GM12878 (cell line): Measurements from ENCODE around the gene BRI3BP. TPM values are rescaled to one million over a fixed set of nuclear protein-coding genes. Genes with fewer than 3 reads are reported as not detected.

Experiments used
- ATAC-seq: fragments of 200-7000 bp; cut with Tn5 transposase; 3 replicates; pipeline ENCODE4 v1.9.1; 2020; ENCODE audit warnings: mild to moderate bottlenecking, moderate library complexity
- BruUV-seq: library from RNA; stranded (reverse); fragments of 400-500 nt; replicated peaks from 2 replicates; lab custom pipeline; 2021; lab: Mats Ljungman, UMichigan
- CTCF ChIA-PET: fragments of 300-600 bp; sonication (Branson Sonifier 250); formaldehyde crosslinking; extraction: SDS; loops from one replicate; lab custom pipeline; 2021; ENCODE audit warnings: inconsistent platforms; lab: Yijun Ruan, JAX
- POLR2A ChIA-PET: fragments of 350-600 bp; formaldehyde crosslinking; extraction: SDS; loops from one replicate; lab custom pipeline; 2021; ENCODE audit warnings: inconsistent platforms; lab: Charles Lee
- RAD21 ChIA-PET: fragments of 300-600 bp; sonication (Branson Sonifier 250); formaldehyde crosslinking; loops from one replicate; lab custom pipeline; 2023; ENCODE audit warnings: antibody characterized with exemption; ENCODE audit not compliant: unreplicated experiment; lab: Charles Lee
- SMC1A ChIA-PET: fragments of 300-600 bp; sonication (Branson Sonifier 250); formaldehyde crosslinking; loops from one replicate; lab custom pipeline; 2023; ENCODE audit not compliant: unreplicated experiment, uncharacterized antibody; lab: Charles Lee
- DNase-seq: peaks from one replicate; pipeline ENCODE4 v3.0.0-alpha.2; 2011; ENCODE audit warnings: low read depth, low spot score
- FAIRE-seq: peaks from 3 replicates; lab custom pipeline; 2011; peaks lifted over from hg19 to GRCh38; lab: Jason Lieb, UNC
- H2AFZ ChIP-seq: 2 replicates; pipeline ENCODE4 v1.6.0; 2011; ENCODE audit warnings: low read depth, low read length, control low read depth; ENCODE audit not compliant: control insufficient read depth
- H3K27ac ChIP-seq: 2 replicates; pipeline ENCODE4 v1.5.1; 2011; ENCODE audit warnings: control low read depth; ENCODE audit not compliant: control insufficient read depth, insufficient read depth
- H3K27me3 ChIP-seq, 2 experiments: replicated peaks in 1 of 2; 2 replicates each; pipeline versions ENCODE4 v1.6.0 to v1.6.1; 2011; ENCODE audit warnings: low read length in 1 of 2; ENCODE audit not compliant: control insufficient read depth in 2 of 2, insufficient read depth in 2 of 2
- H3K36me3 ChIP-seq, 2 experiments: 2 replicates each; pipeline ENCODE4 v1.5.1; 2011; ENCODE audit warnings: low read length in 1 of 2; ENCODE audit not compliant: control insufficient read depth in 2 of 2, insufficient read depth in 2 of 2
- H3K4me1 ChIP-seq: 2 replicates; pipeline ENCODE4 v1.6.1; 2011; ENCODE audit warnings: mild to moderate bottlenecking, low read length, moderate library complexity, mixed read lengths; ENCODE audit not compliant: control insufficient read depth, insufficient read depth
- H3K4me2 ChIP-seq: 2 replicates; pipeline ENCODE4 v1.6.0; 2011; ENCODE audit warnings: control low read depth; ENCODE audit not compliant: control insufficient read depth, insufficient read depth
- H3K4me3 ChIP-seq: fragments of 200-600 bp; sonication (generic); 2 replicates; pipeline ENCODE4 v1.5.1; 2016
- H3K79me2 ChIP-seq: 2 replicates; pipeline ENCODE4 v1.6.0; 2011; ENCODE audit warnings: low read length; ENCODE audit not compliant: control insufficient read depth, insufficient read depth
- H3K9ac ChIP-seq: 2 replicates; pipeline ENCODE4 v1.8.0; 2011; ENCODE audit warnings: low read length, control low read depth, mixed read lengths; ENCODE audit not compliant: control insufficient read depth, insufficient read depth
- H3K9me3 ChIP-seq: replicated peaks from 3 replicates; pipeline ENCODE4 v1.5.1; 2011; ENCODE audit warnings: mild to moderate bottlenecking, low read length; ENCODE audit not compliant: control insufficient read depth, insufficient read depth
- H4K20me1 ChIP-seq: 2 replicates; pipeline ENCODE4 v1.6.0; 2011; ENCODE audit not compliant: control insufficient read depth, insufficient read depth
- ASH2L ChIP-seq: fragments of 300-600, 200-600 bp; sonication (generic); IDR thresholded peaks from 2 replicates; pipeline ENCODE4 v1.6.1; 2017; ENCODE audit warnings: low read depth, mild to moderate bottlenecking, borderline replicate concordance
- MYB ChIP-seq: fragments of 150-350 bp; IDR thresholded peaks from 2 replicates; pipeline ENCODE4 v1.6.1; 2014; ENCODE audit warnings: mild to moderate bottlenecking, low read depth, low read length, borderline replicate concordance
- POLR2AphosphoS2 ChIP-seq: IDR thresholded peaks from 2 replicates; pipeline ENCODE4 v1.6.1; 2011; ENCODE audit warnings: low read depth, mild to moderate bottlenecking, low read length, improper control_type of control experiment, moderate library complexity
- SRF ChIP-seq, 2 experiments: IDR thresholded peaks; 2 replicates each; pipeline ENCODE4 v1.6.1; 2011; ENCODE audit warnings: low read depth in 2 of 2, low read length in 2 of 2, mild to moderate bottlenecking in 1 of 2, moderate library complexity in 1 of 2
- TARDBP ChIP-seq: IDR thresholded peaks from 2 replicates; pipeline ENCODE4 v1.6.1; 2016; ENCODE audit warnings: borderline replicate concordance
- TCF12 ChIP-seq: IDR thresholded peaks from 2 replicates; pipeline ENCODE4 v1.6.1; 2011; ENCODE audit warnings: low read depth, mild to moderate bottlenecking, low read length
- ZBTB40 ChIP-seq: fragments of 450-650 bp; IDR thresholded peaks from 2 replicates; pipeline ENCODE4 v1.6.1; 2016; ENCODE audit warnings: mild to moderate bottlenecking, moderate library complexity, borderline replicate concordance
- ZNF384 ChIP-seq: IDR thresholded peaks from 2 replicates; pipeline ENCODE4 v1.6.1; 2012; ENCODE audit warnings: low read depth, mild to moderate bottlenecking, low read length, improper control_type of control experiment, borderline replicate concordance
- WGBS: methylation state at CpG from one replicate; pipeline ENCODE4 v1.1.6; 2016; ENCODE audit warnings: low lambda C conversion rate; ENCODE audit not compliant: insufficient replicate concordance, insufficient coverage; ENCODE audit errors: missing lambda C conversion rate; 5-methylcytosine and 5-hydroxymethylcytosine counted together
- in situ Hi-C: fragments of 300-500 bp; cut with MboI; formaldehyde crosslinking; loops from 9 replicates; pipeline ENCODE4 v1.14.3; 2018; ENCODE audit warnings: mixed read lengths
- intact Hi-C: fragments of 100-400 bp; cut with micrococcal nuclease; formaldehyde crosslinking; loops from one replicate; pipeline ENCODE4 v1.14.2; 2022; ENCODE audit not compliant: unreplicated experiment
- polyA plus RNA-seq, 11 experiments: library from polyadenylated mRNA; depleted of rRNA in 4 of 11; unstranded in 6 of 11; stranded (reverse) in 5 of 11; fragments of >200 nt; fragmentation: Nextera tagmentation in 4 of 11; fragmentation: Illumina TruSeq in 1 of 11; extraction: Ambion mirVana in 4 of 11; extraction: Trizol in 1 of 11; gene quantifications; 1 replicate in 1 of 11; 2 replicates in 10 of 11; pipeline versions ENCODE4 v1.2.1 to v1.2.3, GENCODE V29; 2011 to 2016; ENCODE audit warnings: inconsistent platforms in 2 of 11, missing spikeins in 2 of 11, low read depth in 1 of 11
- total RNA-seq, 4 experiments: library from RNA; depleted of rRNA in 3 of 4; stranded (reverse); fragments of >200 nt in 3 of 4; fragmentation: Illumina TruSeq in 1 of 4; extraction: Trizol in 1 of 4; gene quantifications; 2 replicates each; pipeline versions ENCODE4 v1.2.1 to v1.2.3, GENCODE V29; 2013 to 2021

The BRI3BP gene
- total and polyA plus RNA-seq, 10 of the 15 experiments (the other 5 are each of a cell fraction or from before 2014, with no cell fraction given), result 11.5 to 37.0 (median 28.5) TPM

GRCh38 chr12:124976999-124977398 lies 16.4 kb upstream of the BRI3BP start (continued):
- no peak for TF ChIP-seq ZBTB40
- TF ChIP-seq TCF12, result no peak
- TF ChIP-seq TARDBP, result no peak
- TF ChIP-seq, all 136 proteins: peak for 0

GRCh38 chr12:124979568-124979967 lies 13.9 kb upstream of the BRI3BP start:
- intact Hi-C loops, result no loop called here
- BruUV-seq, result no TSS peak
- H3K9ac ChIP-seq, result no peak overlapping the region
- TF ChIP-seq POLR2AphosphoS2 (no peak), ZNF384 (no peak), MYB (no peak), SRF (IDR thresholded peaks at IDR 0.05; ENCODE audit: low read depth in 2 of 2, low read length in 2 of 2) (no peak), ASH2L (no peak)
- ATAC-seq (peak; percentile 17; the same call in 1 of the 3 replicates), DNase-seq (no peak), FAIRE-seq (no peak)
- H3K4me1 ChIP-seq, result no peaks in the 10 kb centered on the region
- no peak overlapping the region for H3K27ac ChIP-seq
- H3K9me3 ChIP-seq, result no peaks in the 10 kb centered on the region
- no peaks in the 10 kb centered on the region for H3K79me2 ChIP-seq
- H4K20me1 ChIP-seq, result no peaks in the 10 kb centered on the region
- peaks cover 38 to 40% of the 10 kb centered on the region in 2 experiments for H3K36me3 ChIP-seq
- SMC1A ChIA-PET, result no interaction called here
- no peak overlapping the region for H3K4me2 ChIP-seq
- POLR2A ChIA-PET, result no interaction called here
- in situ Hi-C loops, result no loop called here
- CTCF ChIA-PET, result interaction anchor here (1.2 kb wide), 1 partner anchor 73 kb away, joined by 3 read pairs; no protein-coding TSS in a partner anchor
- RAD21 ChIA-PET, result no interaction called here
- H2AFZ ChIP-seq, result no peak overlapping the region
- H3K27me3 ChIP-seq, result no peaks in the 10 kb centered on the region
- 92% methylated on average over 10 of the region's 10 CpGs for WGBS
- H3K4me3 ChIP-seq, result no peak overlapping the region
